SH-SY5Y (cell line): Measurements from ENCODE around the gene KCNQ1OT1.

Experiments
- GATA2 ChIP-seq: IDR thresholded peaks from 2 replicates; pipeline ENCODE4 v1.6.1; 2011; ENCODE audit warnings: mild to moderate bottlenecking, low read depth, low read length
- GATA3 ChIP-seq: IDR thresholded peaks from 2 replicates; pipeline ENCODE4 v1.6.1; 2011; ENCODE audit warnings: low read depth, mild to moderate bottlenecking, low read length, moderate library complexity

The KCNQ1OT1 gene

GRCh38 chr11:2587132-2587930 lies 112.5 kb downstream of the KCNQ1OT1 start:
- TF ChIP-seq GATA2 (no peak), GATA3 (no peak)

DNA sequence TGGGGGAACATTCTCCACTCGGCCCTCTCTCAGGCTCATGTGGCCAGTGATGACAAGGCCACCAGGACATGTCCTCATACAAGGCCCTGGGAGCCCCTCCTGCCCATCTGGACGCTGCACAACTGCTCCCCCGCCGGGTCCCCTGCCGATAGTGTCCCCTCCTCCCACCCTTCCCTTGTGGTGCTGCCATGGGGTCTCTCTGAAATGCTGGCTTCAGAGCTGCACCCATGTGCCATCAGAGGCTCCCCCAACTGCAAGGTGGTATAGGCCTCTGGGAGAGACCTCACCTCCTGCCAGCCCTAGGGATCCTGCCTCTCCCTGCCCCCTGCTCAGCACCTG lies 113.0 kb downstream of the KCNQ1OT1 start:
- no peak for TF ChIP-seq GATA2
- no peak for TF ChIP-seq GATA3

DNA sequence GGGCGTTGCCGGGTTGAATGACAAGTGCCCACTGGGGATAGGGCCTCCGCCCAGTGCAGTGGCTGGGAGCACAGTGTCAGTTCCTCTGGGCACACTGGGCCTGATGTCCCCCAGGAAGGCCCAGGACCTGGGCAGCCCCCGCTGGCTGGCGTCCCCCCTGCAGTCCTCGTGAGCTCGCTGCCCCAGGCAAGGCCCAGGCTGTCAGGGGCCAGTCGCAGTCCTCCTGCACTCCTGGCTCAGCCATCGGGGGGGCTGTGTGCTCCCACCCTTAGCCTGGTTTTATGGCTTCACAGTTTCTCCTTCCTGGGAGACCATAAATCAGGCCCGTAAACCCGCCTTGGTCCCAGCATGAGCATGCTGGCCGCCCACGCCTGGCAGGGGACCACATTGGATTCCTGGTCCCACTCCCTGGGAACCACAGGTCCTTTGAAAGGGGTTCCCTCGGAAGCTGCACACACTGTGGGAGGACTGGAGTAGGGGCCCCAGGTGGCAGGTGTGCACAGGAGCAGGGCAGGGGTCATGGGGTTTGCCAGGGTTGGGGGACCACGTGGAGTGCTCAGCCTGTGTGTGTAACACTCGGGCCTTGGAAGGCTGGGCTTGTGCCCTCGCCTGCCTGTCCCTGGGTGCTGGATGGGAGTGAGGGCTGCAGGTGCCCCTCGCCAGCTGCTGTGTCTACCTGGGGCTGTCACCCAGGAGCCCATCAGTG lies 113.6 kb downstream of the KCNQ1OT1 start:
- TF ChIP-seq GATA3 = no peak
- no peak for TF ChIP-seq GATA2

DNA sequence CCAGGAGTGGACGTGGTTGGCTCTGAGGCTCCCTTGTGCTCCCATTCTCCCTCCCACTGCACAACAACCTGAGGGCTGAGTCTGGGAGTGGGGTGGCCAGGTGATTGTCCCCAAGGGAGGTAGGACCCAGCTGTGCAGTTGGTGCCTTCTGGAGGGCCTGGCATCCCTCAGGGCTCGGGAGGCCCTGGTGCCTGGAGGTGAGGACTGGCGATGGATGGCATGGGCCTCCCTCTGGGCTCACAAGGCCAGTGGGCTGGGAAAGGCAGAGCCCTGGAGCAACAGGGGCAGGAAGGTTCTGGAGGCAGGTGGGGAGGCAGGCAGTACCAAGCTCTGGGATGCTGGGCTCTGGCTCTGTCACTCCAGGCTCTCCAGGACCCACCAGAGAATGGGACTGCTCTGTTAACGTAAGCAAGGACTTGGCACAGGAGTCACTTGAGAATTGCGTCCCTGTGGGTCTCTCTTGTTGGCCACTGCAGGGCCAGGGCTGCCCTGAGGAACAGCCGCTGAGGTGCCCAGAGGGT lies 114.2 kb downstream of the KCNQ1OT1 start:
- no peak for TF ChIP-seq GATA3
- TF ChIP-seq GATA2 = no peak

GRCh38 chr11:2584812-2585565 lies 114.8 kb downstream of the KCNQ1OT1 start:
- TF ChIP-seq GATA2 (no peak), GATA3 (no peak)

GRCh38 chr11:2584434-2584811 lies 115.4 kb downstream of the KCNQ1OT1 start:
- no peak for TF ChIP-seq GATA2
- no peak for TF ChIP-seq GATA3

GRCh38 chr11:2583605-2583958 lies 116.2 kb downstream of the KCNQ1OT1 start:
- TF ChIP-seq GATA2 = no peak

- no peak for TF ChIP-seq GATA2
- no peak for TF ChIP-seq GATA3
These were observed 116.7 kb downstream of the KCNQ1OT1 start for GRCh38 chr11:2582946-2583604.

DNA sequence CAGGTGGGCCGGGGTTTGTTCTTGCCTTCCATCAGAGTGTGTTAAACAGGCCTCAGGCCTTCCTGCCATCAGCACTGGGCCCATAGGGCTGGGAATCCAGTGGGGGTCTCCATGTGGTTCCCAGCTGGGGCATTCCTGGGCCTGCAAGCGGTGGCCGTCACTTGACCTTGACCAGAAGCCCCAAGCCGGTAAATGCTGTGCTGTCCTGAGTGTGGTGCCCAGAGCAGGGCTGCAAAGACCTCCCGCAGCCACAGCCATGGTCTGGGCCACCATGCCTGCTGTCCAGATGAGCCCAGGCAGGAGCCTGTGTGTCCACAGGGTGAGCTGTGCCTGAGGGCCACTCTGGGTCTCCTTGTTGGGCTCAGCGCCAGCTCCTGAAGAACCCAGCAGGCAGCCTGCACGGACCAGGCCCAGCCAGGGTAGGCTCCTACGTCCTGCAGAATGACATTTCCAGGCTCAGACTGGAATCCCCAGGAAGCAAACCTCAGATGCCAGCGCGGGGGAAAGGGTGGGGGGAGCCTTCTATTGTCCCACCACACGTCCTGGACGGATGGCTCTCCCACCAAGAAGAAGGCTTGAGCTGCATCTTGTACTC lies 117.3 kb downstream of the KCNQ1OT1 start:
- TF ChIP-seq GATA3 (no peak), GATA2 (no peak)

DNA sequence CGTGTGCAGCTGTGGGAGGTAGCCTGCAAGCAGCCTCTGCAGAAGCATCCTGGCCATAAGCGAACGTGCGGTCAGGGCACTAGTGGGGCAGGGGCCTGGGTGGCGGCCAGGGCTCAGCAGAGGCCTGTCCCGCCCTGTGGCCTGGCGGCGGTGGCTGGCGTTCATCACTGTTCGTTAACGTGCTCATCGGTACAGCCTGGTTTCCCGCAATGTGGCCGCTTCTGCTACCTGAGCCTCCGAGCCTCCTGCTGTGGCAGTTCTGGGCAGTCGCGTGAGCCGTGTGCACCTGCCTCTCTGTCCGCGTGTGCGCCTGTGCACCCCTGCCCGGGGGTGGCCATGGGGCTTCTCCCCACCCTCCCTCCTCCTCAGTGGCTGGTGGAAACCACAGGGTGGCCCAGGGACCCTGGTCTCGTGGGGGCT lies 117.9 kb downstream of the KCNQ1OT1 start:
- TF ChIP-seq GATA3 (no peak), GATA2 (no peak)

DNA sequence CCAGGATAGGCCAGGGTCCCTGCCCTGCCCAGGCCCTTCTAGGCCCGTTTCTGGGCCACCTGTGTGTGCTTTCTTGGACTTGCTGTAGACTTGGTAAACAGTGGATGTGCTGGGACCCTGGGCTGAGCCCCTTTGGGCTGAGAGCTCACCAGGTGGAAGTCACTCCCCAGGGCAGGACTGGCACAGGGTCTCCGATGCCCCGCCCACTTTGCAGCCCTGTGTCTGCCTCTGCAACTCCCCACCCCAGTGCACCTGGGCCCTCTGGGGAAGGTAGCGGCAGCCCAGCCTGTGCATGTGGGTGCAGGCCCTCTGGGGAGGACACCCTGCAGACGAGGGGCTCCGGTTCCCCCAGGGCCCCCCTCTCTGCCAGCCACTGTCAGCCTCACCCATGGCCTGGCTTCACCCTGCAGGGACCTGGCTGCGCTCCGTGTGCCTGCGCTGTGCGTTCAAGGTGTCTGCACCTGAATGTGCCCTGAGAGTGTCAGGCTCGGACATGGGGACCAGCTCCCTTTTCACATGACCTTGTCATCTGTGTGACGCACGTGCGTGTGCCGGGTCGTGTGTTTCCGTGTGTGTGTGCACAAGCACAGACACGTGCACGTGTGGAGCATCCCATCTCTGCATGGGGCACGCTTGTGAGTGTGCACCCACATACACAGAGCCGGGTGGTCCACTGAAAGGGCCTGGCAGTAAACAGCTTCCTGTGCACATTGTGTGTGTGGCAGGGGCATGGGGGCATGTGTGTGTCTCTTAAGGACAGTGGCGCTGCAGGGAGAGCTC lies 118.5 kb downstream of the KCNQ1OT1 start:
- TF ChIP-seq GATA3 (no peak), GATA2 (no peak)

DNA sequence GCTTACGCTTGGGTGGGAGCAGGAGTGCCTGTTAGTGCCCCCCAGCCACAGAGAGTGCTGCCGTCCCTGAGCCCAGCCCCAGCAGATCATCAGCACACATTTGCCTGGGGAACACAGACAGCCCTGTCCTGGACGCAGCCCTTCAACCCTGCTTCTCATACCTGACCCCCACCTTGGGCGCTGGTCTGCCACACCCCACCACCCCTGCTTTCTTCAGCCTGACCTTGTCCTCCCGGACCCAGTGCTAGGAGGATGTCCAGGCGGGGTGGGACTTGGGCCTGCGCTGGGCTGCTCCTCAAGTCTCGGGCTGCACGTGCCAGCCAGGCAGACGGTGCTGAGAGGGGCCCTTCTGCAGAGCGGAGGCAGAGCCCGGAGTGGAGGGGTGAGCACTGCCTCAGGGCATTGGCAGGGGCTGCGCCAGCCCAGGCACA lies 119.2 kb downstream of the KCNQ1OT1 start:
- TF ChIP-seq GATA2 = no peak
- no peak for TF ChIP-seq GATA3

GRCh38 chr11:2580061-2580421 lies 119.8 kb downstream of the KCNQ1OT1 start:
- TF ChIP-seq GATA3 (no peak), GATA2 (no peak)
